Measurements from ENCODE around the gene ZNF221. TPM values are rescaled to one million over a fixed set of nuclear protein-coding genes. Genes with fewer than 3 reads are reported as not detected.

The ZNF221 gene
- total and polyA plus RNA-seq, 4 donors, result 0.30 to 3.5 (median 1.7) TPM

GRCh38 chr19:43983912-43984686 lies 33.1 kb downstream of the ZNF221 start, which contains the start of gene ZNF155:
ZNF155 (plus strand) TSS chr19:43984188; CDS start chr19:43988544, 4,356 bp downstream.
- H3K4me3 ChIP-seq (ENCODE audit: low read depth in 1 of 3, low read length in 3 of 3), result peak within 1 kb of the TSS; percentile 68 to 88 (median 84)
- TF ChIP-seq HNF4G (IDR thresholded peaks at IDR 0.05), result peak; percentile 19
- TF ChIP-seq JUND (IDR thresholded peaks at IDR 0.05), result no peak
- TF ChIP-seq YY1 (IDR thresholded peaks at IDR 0.05), result peak; percentile 96
- peak; percentile 72 to 96 for TF ChIP-seq GABPA (IDR thresholded peaks at IDR 0.05 in 1 of 2, conservative IDR thresholded peaks at IDR 0.05 in 1 of 2)
- peak; percentile 94 for TF ChIP-seq ZBTB33 (IDR thresholded peaks at IDR 0.05)
- no peak for TF ChIP-seq TAF1 (conservative IDR thresholded peaks at IDR 0.05)
- peak; percentile 22 to 38 for TF ChIP-seq RXRA (IDR thresholded peaks at IDR 0.05)
- TF ChIP-seq REST (IDR thresholded peaks at IDR 0.05), result peak; percentile 28
- TF ChIP-seq ATF3 (IDR thresholded peaks at IDR 0.05), result peak; percentile 80
- TF ChIP-seq EGR1 (IDR thresholded peaks at IDR 0.05; ENCODE audit: low read depth in 2 of 2), result peak; percentile 53 to 54
- TF ChIP-seq FOXA2 (IDR thresholded peaks at IDR 0.05), result peak; percentile 24
- TF ChIP-seq CTCF (IDR thresholded peaks at IDR 0.05; ENCODE audit: low read depth, low read length, missing input control), result no peak
- TF ChIP-seq NR2F2 (IDR thresholded peaks at IDR 0.05), result peak; percentile 16
- no peak for TF ChIP-seq FOXA1 (IDR thresholded peaks at IDR 0.05)
- TF ChIP-seq RAD21 (IDR thresholded peaks at IDR 0.05), result peak; percentile 27 to 29
- TF ChIP-seq HNF4A (conservative IDR thresholded peaks at IDR 0.05), result peak; percentile 58 to 68
- TF ChIP-seq MAX (IDR thresholded peaks at IDR 0.05), result peak; percentile 85
- H3K9ac ChIP-seq (ENCODE audit: low read depth in 1 of 2, low read length in 2 of 2), result peak within 1 kb of the TSS in 1 of 2 donors; percentile 8
- H3K36me3 ChIP-seq (ENCODE audit: control insufficient read depth in 4 of 4, insufficient read depth in 3 of 4, low read depth in 1 of 4, low read length in 3 of 4), result peaks cover 0 to 20% (median 12%) of the 10 kb centered on the region in 4 donors
- H3K9me3 ChIP-seq (ENCODE audit: control insufficient read depth in 4 of 4, low read length in 3 of 4), result peaks cover 4 to 28% (median 19%) of the 10 kb centered on the region in 4 donors
- peak; percentile 81 for DNase-seq (ENCODE audit: low spot score)
- whole genome bisulfite sequencing, result 1% methylated on average over 40 of the region's 40 CpGs
- H3K4me1 ChIP-seq (ENCODE audit: control insufficient read depth in 4 of 4, insufficient read depth in 4 of 4, low read length in 3 of 4), result peaks cover 0 to 8% (median 0%) of the 10 kb centered on the region in 4 donors
- peak within 1 kb of the TSS; percentile 28 to 36 for H3K27ac ChIP-seq (ENCODE audit: low read depth in 1 of 2, low read length in 2 of 2)
- no peaks in the 10 kb centered on the region for H3K27me3 ChIP-seq (ENCODE audit: control insufficient read depth in 4 of 4, insufficient read depth in 4 of 4, low read length in 3 of 4)

Measured in liver (tissue), 9 donors.